B cell (primary cell): ENCODE measurements around the gene BNIP1. TPM values are rescaled to one million over a fixed set of nuclear protein-coding genes. Genes with fewer than 3 reads are reported as not detected.
A peak's percentile ranks its signal among the peaks of the same experiment; 100 is the strongest.

Experiments used
- ATAC-seq: fragments of 200-7000 bp; cut with Tn5 transposase; one replicate; pipeline ENCODE4 v1.10.0; 2021; ENCODE audit warnings: low read depth, mild to moderate bottlenecking, moderate number of reproducible peaks, moderate library complexity
- CTCF ChIA-PET: fragments of 350-600 bp; sonication (Branson Sonifier 250); formaldehyde crosslinking; loops from one replicate; lab custom pipeline; 2021; ENCODE audit warnings: antibody characterized with exemption, inconsistent platforms; lab: Charles Lee
- POLR2A ChIA-PET: fragments of 350-600 bp; sonication (Branson Sonifier 250); formaldehyde crosslinking; loops from one replicate; lab custom pipeline; 2021; ENCODE audit warnings: antibody characterized with exemption; lab: Charles Lee
- DNase-seq: peaks from one replicate; pipeline ENCODE4 v3.0.0; 2013
- H2AFZ ChIP-seq: 2 replicates; pipeline ENCODE4 v1.6.1; 2012; ENCODE audit warnings: mild to moderate bottlenecking, low read depth, low read length; ENCODE audit not compliant: insufficient read depth, poor library complexity, severe bottlenecking
- H3K27ac ChIP-seq, 2 donors: 1 replicate in 1 of 2; 2 replicates in 1 of 2; pipeline ENCODE4 v1.5.1; 2012 to 2013; ENCODE audit warnings: low read length in 2 of 2, mild to moderate bottlenecking in 2 of 2, moderate library complexity in 1 of 2
- H3K27me3 ChIP-seq, 4 experiments: fragments of 200-600 bp in 1 of 4; sonication (generic) in 1 of 4; replicated peaks in 1 of 4; 1 replicate in 2 of 4; 2 replicates in 2 of 4; pipeline versions ENCODE4 v1.6.1 to v1.7.0; 2013 to 2016; ENCODE audit warnings: low read length in 3 of 4, mild to moderate bottlenecking in 2 of 4, mixed read lengths in 1 of 4, moderate library complexity in 1 of 4; ENCODE audit not compliant: insufficient read depth in 4 of 4, control insufficient read depth in 3 of 4; ENCODE audit errors: control extremely low read depth in 1 of 4
- H3K36me3 ChIP-seq, 2 experiments: replicated peaks in 1 of 2; 1 replicate in 1 of 2; 2 replicates in 1 of 2; pipeline versions ENCODE4 v1.6.1 to v1.7.1; 2013; ENCODE audit warnings: low read length in 1 of 2; ENCODE audit not compliant: insufficient read depth in 2 of 2, control insufficient read depth in 1 of 2; ENCODE audit errors: control extremely low read depth in 1 of 2, extremely low read depth in 1 of 2
- H3K4me1 ChIP-seq, 2 donors: fragments of 200-600 bp in 1 of 2; sonication (generic) in 1 of 2; 1 replicate in 1 of 2; 2 replicates in 1 of 2; pipeline versions ENCODE4 v1.5.1 to v1.6.1; 2013 to 2017; ENCODE audit warnings: low read length in 2 of 2; ENCODE audit not compliant: control insufficient read depth in 2 of 2, insufficient read depth in 2 of 2
- H3K4me2 ChIP-seq: replicated peaks from 2 replicates; pipeline ENCODE3; 2012; ENCODE audit warnings: mild to moderate bottlenecking, low read depth, low read length; ENCODE audit not compliant: poor library complexity, severe bottlenecking
- H3K4me3 ChIP-seq, 5 experiments: fragments of 200-600 bp in 1 of 5; sonication (generic) in 1 of 5; 1 replicate in 3 of 5; 2 replicates in 2 of 5; pipeline versions ENCODE4 v1.5.1 to v1.7.0; 2011 to 2016; ENCODE audit warnings: low read length in 4 of 5, mild to moderate bottlenecking in 4 of 5, low read depth in 2 of 5, control low read depth in 1 of 5, moderate library complexity in 1 of 5; ENCODE audit not compliant: insufficient read depth in 1 of 5; ENCODE audit errors: control extremely low read depth in 1 of 5, extremely low read depth in 1 of 5
- H3K79me2 ChIP-seq: fragments of 200-600 bp; sonication (generic); one replicate; pipeline ENCODE4 v1.6.0; 2016; ENCODE audit warnings: low read length; ENCODE audit not compliant: control insufficient read depth, insufficient read depth
- H3K9ac ChIP-seq: fragments of 200-600 bp; sonication (generic); 2 replicates; pipeline ENCODE4 v1.6.1; 2017; ENCODE audit warnings: mild to moderate bottlenecking, low read length, moderate library complexity
- H3K9me3 ChIP-seq, 3 donors: one replicate each; pipeline versions ENCODE4 v1.6.1 to v1.7.1; 2013; ENCODE audit warnings: low read length in 2 of 3; ENCODE audit not compliant: control insufficient read depth in 2 of 3, insufficient read depth in 1 of 3; ENCODE audit errors: control extremely low read depth in 1 of 3
- H4K20me1 ChIP-seq: 2 replicates; pipeline ENCODE4 v1.6.0; 2012; ENCODE audit warnings: mild to moderate bottlenecking, low read length; ENCODE audit not compliant: insufficient read depth, control insufficient read depth, poor library complexity, severe bottlenecking
- H3K27ac Mint-ChIP-seq: one replicate; pipeline ENCODE4 v1.8.0; 2021; ENCODE audit warnings: mixed read lengths
- H3K27me3 Mint-ChIP-seq: one replicate; pipeline ENCODE4 v1.8.0; 2021; ENCODE audit warnings: mixed read lengths
- H3K4me1 Mint-ChIP-seq: one replicate; pipeline ENCODE4 v1.8.0; 2021; ENCODE audit warnings: mixed read lengths
- H3K4me3 Mint-ChIP-seq: one replicate; pipeline ENCODE4 v1.8.0; 2021; ENCODE audit warnings: mixed read lengths
- H3K9me3 Mint-ChIP-seq: one replicate; pipeline ENCODE4 v1.8.0; 2022; ENCODE audit warnings: mixed read lengths; ENCODE audit not compliant: insufficient read depth
- CTCF ChIP-seq: fragments of 200-600 bp; IDR thresholded peaks from one replicate; pipeline ENCODE4 v1.8.0; 2022; ENCODE audit warnings: antibody characterized with exemption, mild to moderate bottlenecking
- EZH2 ChIP-seq: IDR thresholded peaks from 2 replicates; pipeline ENCODE4 v1.6.1; 2012; ENCODE audit warnings: borderline replicate concordance, low read depth, mild to moderate bottlenecking, moderate library complexity, low read length; ENCODE audit not compliant: insufficient read depth, poor library complexity, severe bottlenecking
- WGBS: methylation state at CpG from one replicate; pipeline ENCODE4 v1.1.5; 2013; ENCODE audit warnings: missing lambda C conversion rate; ENCODE audit not compliant: insufficient coverage; 5-methylcytosine and 5-hydroxymethylcytosine counted together
- intact Hi-C: fragments of 100-400 bp; cut with micrococcal nuclease; formaldehyde crosslinking; loops from one replicate; pipeline ENCODE4 v1.10.0; 2022
- polyA plus RNA-seq: library from polyadenylated mRNA; depleted of rRNA; stranded (reverse); fragments of >200 nt; gene quantifications from 2 replicates; pipeline ENCODE4 v1.2.3, GENCODE V29; 2012
- total RNA-seq, 2 donors: library from RNA; stranded (reverse); fragments of 120-200 nt in 1 of 2; gene quantifications; 1 replicate in 1 of 2; 2 replicates in 1 of 2; pipeline versions ENCODE4 v1.2.3 to v1.2.4, GENCODE V29; 2013 to 2022

BNIP1 gene
- total and polyA plus RNA-seq, 2 donors (not counting 1 experiment from before 2014, with no cell fraction given) = 8.0 to 15.0 TPM

- H3K27ac ChIP-seq = no peak overlapping the region
- peaks cover 44% of the 10 kb centered on the region for H4K20me1 ChIP-seq
- no peak for TF ChIP-seq EZH2
- no peak for TF ChIP-seq CTCF
- peaks cover 4% of the 10 kb centered on the region for H3K4me1 Mint-ChIP-seq
- no peaks in the 10 kb centered on the region for H3K9me3 Mint-ChIP-seq
- intact Hi-C loops = no loop called here
- H3K27ac Mint-ChIP-seq = peak overlapping the region; percentile 7
- H3K9me3 ChIP-seq = no peaks in the 10 kb centered on the region
- no peak overlapping the region for H3K9ac ChIP-seq
- H3K4me2 ChIP-seq = no peak overlapping the region
- no peak overlapping the region for H2AFZ ChIP-seq
- CTCF ChIA-PET = no interaction called here
- DNase-seq = no peak
- H3K27me3 ChIP-seq = no peaks in the 10 kb centered on the region
- no peak overlapping the region for H3K4me3 Mint-ChIP-seq
- peaks cover 29% of the 10 kb centered on the region for H3K79me2 ChIP-seq
- H3K27me3 Mint-ChIP-seq = no peaks in the 10 kb centered on the region
- ATAC-seq = no peak
- no peak overlapping the region for H3K4me3 ChIP-seq
- POLR2A ChIA-PET = no interaction called here
- H3K4me1 ChIP-seq = no peaks in the 10 kb centered on the region
- H3K36me3 ChIP-seq = peaks cover 3 to 53% of the 10 kb centered on the region in 2 experiments
- WGBS = 36% methylated on average over 2 of the region's 3 CpGs
Measured at GRCh38 chr5:173108914-173109313, 35.4 kb upstream of the BNIP1 start.

GRCh38 chr5:173114536-173114935, 29.8 kb upstream of the BNIP1 start:
- TF ChIP-seq CTCF (no peak), EZH2 (no peak)
- H3K9me3 Mint-ChIP-seq = no peaks in the 10 kb centered on the region
- no peak overlapping the region for H3K27ac Mint-ChIP-seq
- ChIA-PET CTCF (interaction anchor here (1.2 to 1.3 kb wide), 2 partner anchors 30 to 136 kb away, joined by 3 read pairs; partner anchors contain the start of gene BNIP1), POLR2A (interaction anchor here (0.5 kb wide), 1 partner anchor 1068 kb away, joined by 3 read pairs; no protein-coding TSS in a partner anchor)
- no peak overlapping the region for H3K4me2 ChIP-seq
- no peak overlapping the region for H2AFZ ChIP-seq
- no CpG with 5 or more reads among the region's 1 CpG for WGBS
- H3K4me3 ChIP-seq = no peak overlapping the region
- no peak overlapping the region for H3K27ac ChIP-seq
- H3K4me3 Mint-ChIP-seq = no peak overlapping the region
- H3K9ac ChIP-seq = no peak overlapping the region
- DNase-seq = no peak
- intact Hi-C loops = no loop called here
- ATAC-seq = no peak
- peaks cover 4% of the 10 kb centered on the region for H3K79me2 ChIP-seq
- H3K9me3 ChIP-seq = peaks cover 0 to 2% (median 0%) of the 10 kb centered on the region in 3 donors
- H3K27me3 ChIP-seq = no peaks in the 10 kb centered on the region
- H3K27me3 Mint-ChIP-seq = no peaks in the 10 kb centered on the region
- H3K4me1 Mint-ChIP-seq = peaks cover 5% of the 10 kb centered on the region
- no peaks in the 10 kb centered on the region for H3K4me1 ChIP-seq
- H4K20me1 ChIP-seq = no peaks in the 10 kb centered on the region
- peaks cover 9 to 64% of the 10 kb centered on the region in 2 experiments for H3K36me3 ChIP-seq
